Stimulated activated naive CD8-positive, alpha-beta T cell treated with anti-CD3 and anti-CD28 coated beads, Interleukin-15, Interleukin-2, amounts not matched to agents 100 ng/mL and 50 ng/mL, for 24 hours (primary cell): Measurements from ENCODE around the gene CFAP77.

ENCODE experiments used
- H3K27ac Mint-ChIP-seq: one replicate; pipeline ENCODE4 v1.8.0; 2021; ENCODE audit warnings: mild to moderate bottlenecking, mixed read lengths
- H3K27me3 Mint-ChIP-seq: one replicate; pipeline ENCODE4 v1.8.0; 2021; ENCODE audit warnings: mixed read lengths
- H3K36me3 Mint-ChIP-seq: one replicate; pipeline ENCODE4 v1.8.0; 2021; ENCODE audit warnings: low read depth, mixed read lengths
- H3K4me1 Mint-ChIP-seq: one replicate; pipeline ENCODE4 v1.8.0; 2021; ENCODE audit warnings: low read depth, mixed read lengths
- H3K4me3 Mint-ChIP-seq: one replicate; pipeline ENCODE4 v1.8.0; 2021; ENCODE audit warnings: mild to moderate bottlenecking, mixed read lengths
- H3K9me3 Mint-ChIP-seq: one replicate; pipeline ENCODE4 v1.8.0; 2021; ENCODE audit warnings: mixed read lengths

CFAP77 gene

GRCh38 chr9:132481053-132481849 lies 71.2 kb downstream of the CFAP77 start:
- Mint-ChIP-seq H3K4me1 (peaks cover under 1% of the 10 kb centered on the region), H3K9me3 (no peaks in the 10 kb centered on the region), H3K4me3 (no peak overlapping the region), H3K27ac (no peak overlapping the region), H3K27me3 (peaks cover 45% of the 10 kb centered on the region), H3K36me3 (no peaks in the 10 kb centered on the region)

- no peaks in the 10 kb centered on the region for H3K36me3 Mint-ChIP-seq
- no peak overlapping the region for H3K4me3 Mint-ChIP-seq
- H3K9me3 Mint-ChIP-seq: no peaks in the 10 kb centered on the region
- H3K4me1 Mint-ChIP-seq: peaks cover 11% of the 10 kb centered on the region
- no peak overlapping the region for H3K27ac Mint-ChIP-seq
- H3K27me3 Mint-ChIP-seq: peaks cover 43% of the 10 kb centered on the region
These were observed 72.3 kb downstream of the CFAP77 start for GRCh38 chr9:132482196-132482813.

GRCh38 chr9:132485393-132485792 lies 75.4 kb downstream of the CFAP77 start:
- Mint-ChIP-seq H3K4me3 (no peak overlapping the region), H3K9me3 (no peaks in the 10 kb centered on the region), H3K4me1 (peaks cover 25% of the 10 kb centered on the region), H3K27me3 (peaks cover 69% of the 10 kb centered on the region), H3K36me3 (no peaks in the 10 kb centered on the region), H3K27ac (no peak overlapping the region)

GRCh38 chr9:132486706-132487350 lies 76.8 kb downstream of the CFAP77 start:
- H3K4me3 Mint-ChIP-seq: peak overlapping the region; percentile 46
- H3K9me3 Mint-ChIP-seq: no peaks in the 10 kb centered on the region
- peak overlapping the region; percentile 45 for H3K27ac Mint-ChIP-seq
- H3K36me3 Mint-ChIP-seq: no peaks in the 10 kb centered on the region
- peaks cover 70% of the 10 kb centered on the region for H3K27me3 Mint-ChIP-seq
- H3K4me1 Mint-ChIP-seq: peaks cover 25% of the 10 kb centered on the region

GRCh38 chr9:132487351-132487791 lies 77.4 kb downstream of the CFAP77 start:
- H3K27ac Mint-ChIP-seq: peak overlapping the region; percentile 74
- peaks cover 25% of the 10 kb centered on the region for H3K4me1 Mint-ChIP-seq
- H3K9me3 Mint-ChIP-seq: no peaks in the 10 kb centered on the region
- peak overlapping the region; percentile 46 for H3K4me3 Mint-ChIP-seq
- H3K27me3 Mint-ChIP-seq: peaks cover 68% of the 10 kb centered on the region
- H3K36me3 Mint-ChIP-seq: no peaks in the 10 kb centered on the region

- peaks cover 71% of the 10 kb centered on the region for H3K27me3 Mint-ChIP-seq
- H3K4me3 Mint-ChIP-seq: peak overlapping the region; percentile 46
- peaks cover 25% of the 10 kb centered on the region for H3K4me1 Mint-ChIP-seq
- no peaks in the 10 kb centered on the region for H3K9me3 Mint-ChIP-seq
- H3K36me3 Mint-ChIP-seq: no peaks in the 10 kb centered on the region
- H3K27ac Mint-ChIP-seq: no peak overlapping the region
These were observed 78.0 kb downstream of the CFAP77 start for GRCh38 chr9:132487980-132488535.

- peaks cover 69% of the 10 kb centered on the region for H3K27me3 Mint-ChIP-seq
These were observed 78.6 kb downstream of the CFAP77 start for GRCh38 chr9:132488626-132489025.

GRCh38 chr9:132489536-132489935 lies 79.5 kb downstream of the CFAP77 start:
- no peak overlapping the region for H3K27ac Mint-ChIP-seq
- H3K9me3 Mint-ChIP-seq: no peaks in the 10 kb centered on the region
- no peak overlapping the region for H3K4me3 Mint-ChIP-seq
- no peaks in the 10 kb centered on the region for H3K36me3 Mint-ChIP-seq
- H3K27me3 Mint-ChIP-seq: peaks cover 65% of the 10 kb centered on the region
- peaks cover 25% of the 10 kb centered on the region for H3K4me1 Mint-ChIP-seq

More at GRCh38 chr9:132488626-132489025, 78.6 kb downstream of the CFAP77 start:
- Mint-ChIP-seq H3K36me3 (no peaks in the 10 kb centered on the region), H3K27ac (no peak overlapping the region), H3K4me1 (peaks cover 25% of the 10 kb centered on the region), H3K4me3 (no peak overlapping the region), H3K9me3 (no peaks in the 10 kb centered on the region)

GRCh38 chr9:132494857-132495256 lies 84.8 kb downstream of the CFAP77 start:
- Mint-ChIP-seq H3K4me3 (no peak overlapping the region), H3K27me3 (peaks cover 50% of the 10 kb centered on the region), H3K9me3 (no peaks in the 10 kb centered on the region), H3K27ac (no peak overlapping the region), H3K36me3 (no peaks in the 10 kb centered on the region), H3K4me1 (no peaks in the 10 kb centered on the region)

GRCh38 chr9:132497731-132498130 lies 87.7 kb downstream of the CFAP77 start:
- no peaks in the 10 kb centered on the region for H3K4me1 Mint-ChIP-seq

GRCh38 chr9:132498531-132499210 lies 88.7 kb downstream of the CFAP77 start:
- H3K4me3 Mint-ChIP-seq: no peak overlapping the region
- H3K27ac Mint-ChIP-seq: no peak overlapping the region
- peaks cover 25% of the 10 kb centered on the region for H3K27me3 Mint-ChIP-seq
- no peaks in the 10 kb centered on the region for H3K9me3 Mint-ChIP-seq
- no peaks in the 10 kb centered on the region for H3K4me1 Mint-ChIP-seq
- H3K36me3 Mint-ChIP-seq: no peaks in the 10 kb centered on the region

More at GRCh38 chr9:132497731-132498130, 87.7 kb downstream of the CFAP77 start:
- Mint-ChIP-seq H3K27me3 (peaks cover 33% of the 10 kb centered on the region), H3K9me3 (no peaks in the 10 kb centered on the region), H3K4me3 (no peak overlapping the region), H3K27ac (no peak overlapping the region), H3K36me3 (no peaks in the 10 kb centered on the region)

GRCh38 chr9:132499251-132499650 lies 89.2 kb downstream of the CFAP77 start:
- no peaks in the 10 kb centered on the region for H3K4me1 Mint-ChIP-seq
- H3K36me3 Mint-ChIP-seq: no peaks in the 10 kb centered on the region
- peaks cover 29% of the 10 kb centered on the region for H3K27me3 Mint-ChIP-seq
- H3K27ac Mint-ChIP-seq: no peak overlapping the region
- no peak overlapping the region for H3K4me3 Mint-ChIP-seq
- H3K9me3 Mint-ChIP-seq: no peaks in the 10 kb centered on the region

- Mint-ChIP-seq H3K27ac (no peak overlapping the region), H3K4me1 (no peaks in the 10 kb centered on the region), H3K4me3 (no peak overlapping the region), H3K27me3 (peaks cover 28% of the 10 kb centered on the region), H3K36me3 (no peaks in the 10 kb centered on the region), H3K9me3 (no peaks in the 10 kb centered on the region)
These were observed 90.2 kb downstream of the CFAP77 start for GRCh38 chr9:132500193-132500592.

GRCh38 chr9:132502480-132502879 lies 92.5 kb downstream of the CFAP77 start:
- Mint-ChIP-seq H3K27me3 (peaks cover 21% of the 10 kb centered on the region), H3K9me3 (no peaks in the 10 kb centered on the region), H3K27ac (no peak overlapping the region)

More at GRCh38 chr9:132502480-132502879, 92.5 kb downstream of the CFAP77 start:
- Mint-ChIP-seq H3K36me3 (no peaks in the 10 kb centered on the region), H3K4me3 (no peak overlapping the region), H3K4me1 (no peaks in the 10 kb centered on the region)
